ENCODE results near the gene ARL6IP4.

DNA sequence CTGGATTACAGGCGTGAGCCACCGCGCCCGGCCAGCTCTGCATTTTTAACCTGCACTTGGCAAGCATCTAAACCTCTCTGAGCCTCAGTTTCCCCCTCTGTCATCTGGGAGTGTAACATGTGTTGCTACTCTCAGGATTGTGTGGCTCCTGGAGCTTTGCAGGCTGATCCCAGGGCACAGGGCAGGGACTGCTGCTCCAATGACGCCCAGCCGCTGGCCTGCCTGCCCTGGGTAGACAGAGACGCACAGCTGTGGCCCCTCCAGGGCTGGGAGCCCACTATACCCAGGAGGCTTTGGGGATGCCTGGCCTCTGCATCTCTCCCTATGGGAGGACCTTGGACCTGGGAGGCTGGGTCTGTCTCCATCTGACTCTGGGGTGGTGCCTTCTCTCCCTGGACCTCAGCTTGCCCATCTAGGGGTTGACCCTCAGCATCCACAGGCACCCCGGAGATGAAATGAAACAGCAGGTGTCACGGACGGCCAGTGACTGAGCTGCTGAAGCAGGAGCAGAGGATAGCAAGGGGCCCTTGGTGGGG lies 13.7 kb downstream of the ARL6IP4 start:
- TF ChIP-seq EZH2 (IDR thresholded peaks at IDR 0.05), result no peak
- TF ChIP-seq, protein P1, sequence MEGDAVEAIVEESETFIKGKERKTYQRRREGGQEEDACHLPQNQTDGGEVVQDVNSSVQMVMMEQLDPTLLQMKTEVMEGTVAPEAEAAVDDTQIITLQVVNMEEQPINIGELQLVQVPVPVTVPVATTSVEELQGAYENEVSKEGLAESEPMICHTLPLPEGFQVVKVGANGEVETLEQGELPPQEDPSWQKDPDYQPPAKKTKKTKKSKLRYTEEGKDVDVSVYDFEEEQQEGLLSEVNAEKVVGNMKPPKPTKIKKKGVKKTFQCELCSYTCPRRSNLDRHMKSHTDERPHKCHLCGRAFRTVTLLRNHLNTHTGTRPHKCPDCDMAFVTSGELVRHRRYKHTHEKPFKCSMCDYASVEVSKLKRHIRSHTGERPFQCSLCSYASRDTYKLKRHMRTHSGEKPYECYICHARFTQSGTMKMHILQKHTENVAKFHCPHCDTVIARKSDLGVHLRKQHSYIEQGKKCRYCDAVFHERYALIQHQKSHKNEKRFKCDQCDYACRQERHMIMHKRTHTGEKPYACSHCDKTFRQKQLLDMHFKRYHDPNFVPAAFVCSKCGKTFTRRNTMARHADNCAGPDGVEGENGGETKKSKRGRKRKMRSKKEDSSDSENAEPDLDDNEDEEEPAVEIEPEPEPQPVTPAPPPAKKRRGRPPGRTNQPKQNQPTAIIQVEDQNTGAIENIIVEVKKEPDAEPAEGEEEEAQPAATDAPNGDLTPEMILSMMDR (IDR thresholded peaks at IDR 0.05), result no peak

Measured in neural progenitor cell (in vitro differentiated cells).